ENCODE data around the gene ATPAF2.
A peak's percentile ranks its signal among the peaks of the same experiment; 100 is the strongest.

The ATPAF2 gene

GRCh38 chr17:18039535-18040260 is 730 bp upstream of the ATPAF2 start:
- peak; percentile 30 for DNase-seq (ENCODE audit: low spot score)

GRCh38 chr17:18038149-18038850 is 668 bp downstream of the ATPAF2 start:
- peak; percentile 55 for DNase-seq (ENCODE audit: low spot score)

GRCh38 chr17:18037486-18037885 is 1.5 kb downstream of the ATPAF2 start:
- DNase-seq (ENCODE audit: low spot score) = no peak

- DNase-seq (ENCODE audit: low spot score) = no peak
Observed at GRCh38 chr17:18035704-18036103, 3.3 kb downstream of the ATPAF2 start.

- peak; percentile 92 for DNase-seq (ENCODE audit: low spot score)
Observed at GRCh38 chr17:18033442-18034099, 5.4 kb downstream of the ATPAF2 start.

- no peak for DNase-seq (ENCODE audit: low spot score)
Observed at GRCh38 chr17:18031955-18032354, 7.0 kb downstream of the ATPAF2 start.

GRCh38 chr17:18028952-18029540 is 9.9 kb downstream of the ATPAF2 start:
- no peak for DNase-seq (ENCODE audit: low spot score)

GRCh38 chr17:18028114-18028951 is 10.6 kb downstream of the ATPAF2 start:
- DNase-seq (ENCODE audit: low spot score) = no peak

- no peak for DNase-seq (ENCODE audit: low spot score)
Observed at GRCh38 chr17:18027280-18027679, 11.7 kb downstream of the ATPAF2 start.

- no peak for DNase-seq (ENCODE audit: low spot score)
Observed at GRCh38 chr17:18025945-18026776, 12.8 kb downstream of the ATPAF2 start.

- DNase-seq (ENCODE audit: low spot score) = peak; percentile 63
Observed at GRCh38 chr17:18025241-18025944, 13.6 kb downstream of the ATPAF2 start.

GRCh38 chr17:18021372-18021771 is 17.6 kb downstream of the ATPAF2 start:
- no peak for DNase-seq (ENCODE audit: low spot score)

- DNase-seq (ENCODE audit: low spot score) = no peak
Observed at GRCh38 chr17:18020971-18021370, 18.0 kb downstream of the ATPAF2 start.

- DNase-seq (ENCODE audit: low spot score) = no peak
Observed at GRCh38 chr17:18019838-18020154, 19.2 kb downstream of the ATPAF2 start.

GRCh38 chr17:18018411-18018921 is 20.5 kb downstream of the ATPAF2 start:
- no peak for DNase-seq (ENCODE audit: low spot score)

- DNase-seq (ENCODE audit: low spot score) = no peak
Observed at GRCh38 chr17:18017958-18018357, 21.0 kb downstream of the ATPAF2 start.

- no peak for DNase-seq (ENCODE audit: low spot score)
Observed at GRCh38 chr17:18016426-18016825, 22.5 kb downstream of the ATPAF2 start.

GRCh38 chr17:18015593-18015992 is 23.4 kb downstream of the ATPAF2 start:
- no peak for DNase-seq (ENCODE audit: low spot score)

GRCh38 chr17:18014006-18014405 is 25.0 kb downstream of the ATPAF2 start:
- DNase-seq (ENCODE audit: low spot score) = no peak

GRCh38 chr17:18011286-18011685 is 27.7 kb downstream of the ATPAF2 start:
- no peak for DNase-seq (ENCODE audit: low spot score)
